HepG2 (cell line): ENCODE results near the gene RRP12. TPM values are rescaled to one million over a fixed set of nuclear protein-coding genes. Genes with fewer than 3 reads are reported as not detected.

Experiments
- ATRX ChIP-seq: sonication (generic); formaldehyde crosslinking; IDR thresholded peaks from 2 replicates; pipeline ENCODE4 v1.4.0; 2020; ENCODE audit warnings: missing genetic modification reagents, borderline replicate concordance
- CENPX ChIP-seq: sonication (generic); formaldehyde crosslinking; IDR thresholded peaks from 2 replicates; pipeline ENCODE4 v1.9.0; 2021; ENCODE audit warnings: mild to moderate bottlenecking, missing genetic modification reagents, moderate library complexity
- MED13 ChIP-seq: sonication (generic); formaldehyde crosslinking; IDR thresholded peaks from 2 replicates; pipeline ENCODE4 v1.5.0; 2020; ENCODE audit warnings: missing genetic modification reagents
- NFKBIZ ChIP-seq: IDR thresholded peaks from 2 replicates; pipeline ENCODE4 v1.6.1; 2018; ENCODE audit warnings: missing genetic modification reagents, missing compliant biosample characterization
- NR1H2 ChIP-seq: sonication (generic); formaldehyde crosslinking; IDR thresholded peaks from 2 replicates; pipeline ENCODE4 v1.8.1; 2022; ENCODE audit warnings: low read depth, missing genetic modification reagents, borderline replicate concordance
- PCBP2 ChIP-seq: fragments of 200-400 bp; formaldehyde crosslinking; optimal IDR thresholded peaks from 2 replicates; pipeline ENCODE3; 2018; ENCODE audit warnings: low read length, low read depth; ENCODE audit not compliant: poor library complexity, severe bottlenecking
- POGK ChIP-seq: sonication (generic); formaldehyde crosslinking; conservative IDR thresholded peaks from 2 replicates; pipeline ENCODE4 v1.8.0; 2022; ENCODE audit warnings: mild to moderate bottlenecking, moderate library complexity, missing genetic modification reagents
- PTBP1 ChIP-seq: fragments of 200-400 bp; formaldehyde crosslinking; IDR thresholded peaks from 2 replicates; pipeline ENCODE4 v1.6.1; 2018; ENCODE audit warnings: low read length, low read depth; ENCODE audit not compliant: poor library complexity, severe bottlenecking
- SUZ12 ChIP-seq: fragments of 150-350 bp; IDR thresholded peaks from 2 replicates; pipeline ENCODE4 v1.6.1; 2014; ENCODE audit warnings: low read depth, low read length
- TEAD3 ChIP-seq: optimal IDR thresholded peaks from 2 replicates; pipeline ENCODE3; 2016; ENCODE audit warnings: borderline replicate concordance
- ZNF256 ChIP-seq: sonication (generic); formaldehyde crosslinking; conservative IDR thresholded peaks from 2 replicates; pipeline ENCODE4 v1.4.0; 2020; ENCODE audit warnings: missing genetic modification reagents
- ZNF296 ChIP-seq: sonication (generic); formaldehyde crosslinking; conservative IDR thresholded peaks from 2 replicates; pipeline ENCODE4 v1.5.0; 2020; ENCODE audit warnings: mild to moderate bottlenecking, missing genetic modification reagents
- ZNF343 ChIP-seq: sonication (generic); formaldehyde crosslinking; IDR thresholded peaks from 2 replicates; pipeline ENCODE4 v1.4.0; 2020; ENCODE audit warnings: mild to moderate bottlenecking, missing genetic modification reagents
- ZNF563 ChIP-seq: sonication (generic); formaldehyde crosslinking; IDR thresholded peaks from 2 replicates; pipeline ENCODE4 v1.8.0; 2022; ENCODE audit warnings: mild to moderate bottlenecking, moderate library complexity, missing genetic modification reagents
- ZNF577 ChIP-seq: sonication (generic); formaldehyde crosslinking; IDR thresholded peaks from 2 replicates; pipeline ENCODE4 v1.4.0; 2020; ENCODE audit warnings: mild to moderate bottlenecking, low read depth, missing genetic modification reagents, borderline replicate concordance
- ZNF691 ChIP-seq: sonication (generic); formaldehyde crosslinking; IDR thresholded peaks from 2 replicates; pipeline ENCODE4 v1.4.0; 2020; ENCODE audit warnings: missing genetic modification reagents, low read depth, mild to moderate bottlenecking, borderline replicate concordance
- ZNF775 ChIP-seq: sonication (generic); formaldehyde crosslinking; IDR thresholded peaks from 2 replicates; pipeline ENCODE4 v1.4.0; 2020; ENCODE audit warnings: missing genetic modification reagents, mild to moderate bottlenecking, moderate library complexity, borderline replicate concordance
- ZNF784 ChIP-seq: sonication (generic); formaldehyde crosslinking; IDR thresholded peaks from 2 replicates; pipeline ENCODE4 v1.5.1; 2020; ENCODE audit warnings: missing genetic modification reagents, mild to moderate bottlenecking, borderline replicate concordance
- polyA plus RNA-seq, 8 experiments: library from polyadenylated mRNA; depleted of rRNA in 3 of 8; stranded (reverse) in 7 of 8; unstranded in 1 of 8; fragments of >200 nt; fragmentation: Illumina TruSeq in 4 of 8; extraction: Trizol in 4 of 8; gene quantifications; 2 replicates each; pipeline versions ENCODE4 v1.2.1 to v1.2.3, GENCODE V29; 2011 to 2016; ENCODE audit warnings: low read depth in 4 of 8, missing spikeins in 1 of 8, mixed read lengths in 1 of 8; ENCODE audit not compliant: insufficient read depth in 1 of 8
- total RNA-seq, 5 experiments: library from RNA; depleted of rRNA; stranded (reverse); fragments of >200 nt; fragmentation: Illumina TruSeq; extraction: Trizol; gene quantifications; 2 replicates each; pipeline ENCODE4 v1.2.3, GENCODE V29; 2016; ENCODE audit warnings: low read depth in 1 of 5
- TF ChIP-seq, protein P1 (sequence below): sonication (generic); formaldehyde crosslinking; IDR thresholded peaks from 2 replicates; pipeline ENCODE4 v1.9.0; 2021; ENCODE audit warnings: mild to moderate bottlenecking, missing genetic modification reagents

Gene RRP12
- total and polyA plus RNA-seq, 2 of the 13 experiments (the other 11 are each of a cell fraction or from before 2014, with no cell fraction given) = 13.2 to 39.4 TPM

- TF ChIP-seq CENPX (CRISPR knock-in tag) = no peak
- TF ChIP-seq ZNF784 (CRISPR knock-in tag) = peak; percentile 0; the same call in 1 of the 2 replicates
- no peak for TF ChIP-seq NR1H2 (CRISPR knock-in tag)
- TF ChIP-seq, protein P1, sequence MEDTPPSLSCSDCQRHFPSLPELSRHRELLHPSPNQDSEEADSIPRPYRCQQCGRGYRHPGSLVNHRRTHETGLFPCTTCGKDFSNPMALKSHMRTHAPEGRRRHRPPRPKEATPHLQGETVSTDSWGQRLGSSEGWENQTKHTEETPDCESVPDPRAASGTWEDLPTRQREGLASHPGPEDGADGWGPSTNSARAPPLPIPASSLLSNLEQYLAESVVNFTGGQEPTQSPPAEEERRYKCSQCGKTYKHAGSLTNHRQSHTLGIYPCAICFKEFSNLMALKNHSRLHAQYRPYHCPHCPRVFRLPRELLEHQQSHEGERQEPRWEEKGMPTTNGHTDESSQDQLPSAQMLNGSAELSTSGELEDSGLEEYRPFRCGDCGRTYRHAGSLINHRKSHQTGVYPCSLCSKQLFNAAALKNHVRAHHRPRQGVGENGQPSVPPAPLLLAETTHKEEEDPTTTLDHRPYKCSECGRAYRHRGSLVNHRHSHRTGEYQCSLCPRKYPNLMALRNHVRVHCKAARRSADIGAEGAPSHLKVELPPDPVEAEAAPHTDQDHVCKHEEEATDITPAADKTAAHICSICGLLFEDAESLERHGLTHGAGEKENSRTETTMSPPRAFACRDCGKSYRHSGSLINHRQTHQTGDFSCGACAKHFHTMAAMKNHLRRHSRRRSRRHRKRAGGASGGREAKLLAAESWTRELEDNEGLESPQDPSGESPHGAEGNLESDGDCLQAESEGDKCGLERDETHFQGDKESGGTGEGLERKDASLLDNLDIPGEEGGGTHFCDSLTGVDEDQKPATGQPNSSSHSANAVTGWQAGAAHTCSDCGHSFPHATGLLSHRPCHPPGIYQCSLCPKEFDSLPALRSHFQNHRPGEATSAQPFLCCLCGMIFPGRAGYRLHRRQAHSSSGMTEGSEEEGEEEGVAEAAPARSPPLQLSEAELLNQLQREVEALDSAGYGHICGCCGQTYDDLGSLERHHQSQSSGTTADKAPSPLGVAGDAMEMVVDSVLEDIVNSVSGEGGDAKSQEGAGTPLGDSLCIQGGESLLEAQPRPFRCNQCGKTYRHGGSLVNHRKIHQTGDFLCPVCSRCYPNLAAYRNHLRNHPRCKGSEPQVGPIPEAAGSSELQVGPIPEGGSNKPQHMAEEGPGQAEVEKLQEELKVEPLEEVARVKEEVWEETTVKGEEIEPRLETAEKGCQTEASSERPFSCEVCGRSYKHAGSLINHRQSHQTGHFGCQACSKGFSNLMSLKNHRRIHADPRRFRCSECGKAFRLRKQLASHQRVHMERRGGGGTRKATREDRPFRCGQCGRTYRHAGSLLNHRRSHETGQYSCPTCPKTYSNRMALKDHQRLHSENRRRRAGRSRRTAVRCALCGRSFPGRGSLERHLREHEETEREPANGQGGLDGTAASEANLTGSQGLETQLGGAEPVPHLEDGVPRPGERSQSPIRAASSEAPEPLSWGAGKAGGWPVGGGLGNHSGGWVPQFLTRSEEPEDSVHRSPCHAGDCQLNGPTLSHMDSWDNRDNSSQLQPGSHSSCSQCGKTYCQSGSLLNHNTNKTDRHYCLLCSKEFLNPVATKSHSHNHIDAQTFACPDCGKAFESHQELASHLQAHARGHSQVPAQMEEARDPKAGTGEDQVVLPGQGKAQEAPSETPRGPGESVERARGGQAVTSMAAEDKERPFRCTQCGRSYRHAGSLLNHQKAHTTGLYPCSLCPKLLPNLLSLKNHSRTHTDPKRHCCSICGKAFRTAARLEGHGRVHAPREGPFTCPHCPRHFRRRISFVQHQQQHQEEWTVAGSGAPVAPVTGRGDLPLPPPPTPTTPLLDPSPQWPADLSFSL (CRISPR knock-in tag) = no peak
- TF ChIP-seq ZNF577 (CRISPR knock-in tag) = 0 out of 2 replicates have a peak, but pooled peaks have one; percentile 45
- TF ChIP-seq PTBP1 = no peak
- TF ChIP-seq ZNF563 (CRISPR knock-in tag) = peak; percentile 46; the same call in 1 of the 2 replicates
- TF ChIP-seq ZNF343 = peak; percentile 82; the same call in 1 of the 2 replicates
- peak; percentile 42 for TF ChIP-seq TEAD3 (CRISPR knock-in tag)
- peak; percentile 72 for TF ChIP-seq POGK (CRISPR knock-in tag)
- no peak for TF ChIP-seq ZNF775 (CRISPR knock-in tag)
- TF ChIP-seq ATRX (CRISPR knock-in tag) = no peak
- TF ChIP-seq NFKBIZ (CRISPR knock-in tag) = peak; percentile 71; the same call in 1 of the 2 replicates
- peak; percentile 78 for TF ChIP-seq MED13 (CRISPR knock-in tag)
- TF ChIP-seq ZNF691 (CRISPR knock-in tag) = peak; percentile 89; the same call in 1 of the 2 replicates
- TF ChIP-seq ZNF296 (CRISPR knock-in tag) = no peak
- 0 out of 2 replicates have a peak, but pooled peaks have one; percentile 71 for TF ChIP-seq ZNF256 (CRISPR knock-in tag)
- no peak for TF ChIP-seq SUZ12
- no peak for TF ChIP-seq PCBP2
Measured at GRCh38 chr10:97334370-97335175, 66.6 kb downstream of the RRP12 start, which contains the start of gene FRAT2 (continued).
